Keratinocyte (primary cell): ENCODE results near the gene WDR87.

Source experiments
- CTCF ChIP-seq, 3 experiments: IDR thresholded peaks in 1 of 3; conservative IDR thresholded peaks in 1 of 3; optimal IDR thresholded peaks in 1 of 3; 2 replicates in 2 of 3; 3 replicates in 1 of 3; pipeline versions ENCODE3 to v1.5.1; 2011; ENCODE audit warnings: low read length in 3 of 3, mild to moderate bottlenecking in 3 of 3, moderate library complexity in 2 of 3, control low read depth in 1 of 3, inconsistent platforms in 1 of 3; ENCODE audit not compliant: insufficient read depth in 2 of 3; ENCODE audit errors: extremely low read depth in 1 of 3
- EZH2 ChIP-seq: IDR thresholded peaks from one replicate; pipeline ENCODE4 v1.6.1; 2012; ENCODE audit warnings: inconsistent platforms, mild to moderate bottlenecking, low read length, moderate library complexity

- TF ChIP-seq CTCF (optimal IDR thresholded peaks at IDR 0.05 in 1 of 3, IDR thresholded peaks at IDR 0.05 in 1 of 3, conservative IDR thresholded peaks at IDR 0.05 in 1 of 3; ENCODE audit: extremely low read depth in 1 of 3, insufficient read depth in 2 of 3, low read length in 3 of 3) (no peak), EZH2 (no peak)
These were observed 23.0 kb upstream of the WDR87 start for GRCh38 chr19:37929355-37929923.
